Hepatocyte (in vitro differentiated cells): ENCODE data around the gene LMX1A. TPM values are rescaled to one million over a fixed set of nuclear protein-coding genes. Genes with fewer than 3 reads are reported as not detected.

Source experiments
- DNase-seq: peaks from one replicate; pipeline ENCODE4 v3.0.0-alpha.2; 2016; ENCODE audit warnings: low spot score
- H2AFZ ChIP-seq: fragments of 200-600 bp; sonication (generic); 2 replicates; pipeline ENCODE4 v1.6.0; 2016; ENCODE audit warnings: antibody characterized with exemption, mild to moderate bottlenecking
- H3K27ac ChIP-seq: fragments of 200-600 bp; sonication (generic); 2 replicates; pipeline ENCODE4 v1.5.1; 2016; ENCODE audit warnings: mild to moderate bottlenecking
- H3K27me3 ChIP-seq: fragments of 200-600 bp; sonication (generic); 2 replicates; pipeline ENCODE4 v1.6.1; 2016
- H3K36me3 ChIP-seq: fragments of 200-600 bp; sonication (generic); replicated peaks from 2 replicates; pipeline ENCODE4 v1.5.1; 2016; ENCODE audit warnings: low read depth; ENCODE audit not compliant: insufficient read depth
- H3K4me1 ChIP-seq: fragments of 200-600 bp; sonication (generic); 2 replicates; pipeline ENCODE4 v1.5.1; 2016; ENCODE audit warnings: mild to moderate bottlenecking, moderate library complexity; ENCODE audit not compliant: insufficient read depth
- H3K4me2 ChIP-seq: fragments of 200-600 bp; sonication (generic); 2 replicates; pipeline ENCODE4 v1.6.0; 2016
- H3K4me3 ChIP-seq: fragments of 200-600 bp; sonication (generic); 2 replicates; pipeline ENCODE4 v1.5.1; 2016; ENCODE audit warnings: mild to moderate bottlenecking
- H3K79me2 ChIP-seq: fragments of 200-600 bp; sonication (generic); 2 replicates; pipeline ENCODE4 v1.6.0; 2017; ENCODE audit warnings: mild to moderate bottlenecking
- H3K9me2 ChIP-seq: fragments of 200-600 bp; sonication (generic); replicated peaks from 2 replicates; pipeline ENCODE4 v1.6.0; 2017; ENCODE audit warnings: mild to moderate bottlenecking; ENCODE audit not compliant: insufficient read depth
- H3K9me3 ChIP-seq: fragments of 200-600 bp; sonication (generic); 2 replicates; pipeline ENCODE4 v1.5.1; 2016; ENCODE audit warnings: low read depth, mild to moderate bottlenecking
- H4K20me1 ChIP-seq: fragments of 200-600 bp; sonication (generic); 2 replicates; pipeline ENCODE4 v1.6.0; 2016; ENCODE audit warnings: mild to moderate bottlenecking; ENCODE audit not compliant: insufficient read depth, poor library complexity, severe bottlenecking
- CTCF ChIP-seq: fragments of 200-600 bp; sonication (generic); IDR thresholded peaks from 2 replicates; pipeline ENCODE4 v1.5.1; 2016; ENCODE audit warnings: antibody characterized with exemption, mild to moderate bottlenecking; ENCODE audit not compliant: poor library complexity
- EZH2 ChIP-seq: fragments of 200-600 bp; sonication (generic); IDR thresholded peaks from 2 replicates; pipeline ENCODE4 v1.6.1; 2016; ENCODE audit warnings: antibody characterized with exemption, mild to moderate bottlenecking, borderline replicate concordance
- EZH2phosphoT487 ChIP-seq: fragments of 200-600 bp; sonication (generic); IDR thresholded peaks from one replicate; pipeline ENCODE4 v1.6.1; 2018; ENCODE audit warnings: antibody characterized with exemption, mild to moderate bottlenecking, low read depth, moderate library complexity; ENCODE audit not compliant: unreplicated experiment, severe bottlenecking
- WGBS: methylation state at CpG from one replicate; pipeline ENCODE4 v1.1.6; 2016; ENCODE audit warnings: low lambda C conversion rate; ENCODE audit errors: missing lambda C conversion rate; 5-methylcytosine and 5-hydroxymethylcytosine counted together
- polyA plus RNA-seq: library from polyadenylated mRNA; unstranded; fragments of >200 nt; fragmentation: Nextera tagmentation; extraction: Ambion mirVana; gene quantifications from 2 replicates; pipeline ENCODE4 v1.2.1, GENCODE V29; 2016
- total RNA-seq: library from RNA; depleted of rRNA; stranded (reverse); fragments of >200 nt; gene quantifications from 2 replicates; pipeline ENCODE4 v1.2.3, GENCODE V29; 2014

The LMX1A gene
- total and polyA plus RNA-seq, 2 experiments from 2014 or later = not detected

GRCh38 chr1:165248969-165249571, 107.4 kb downstream of the LMX1A start:
- no peak for TF ChIP-seq EZH2phosphoT487
- no peak for TF ChIP-seq EZH2
- TF ChIP-seq CTCF = no peak
- no peaks in the 10 kb centered on the region for H3K9me3 ChIP-seq
- DNase-seq = peak; percentile 21
- H3K36me3 ChIP-seq = no peaks in the 10 kb centered on the region
- H3K9me2 ChIP-seq = no peaks in the 10 kb centered on the region
- 67% methylated on average over 5 of the region's 5 CpGs for WGBS
- H3K4me1 ChIP-seq = no peaks in the 10 kb centered on the region
- H3K27ac ChIP-seq = no peak overlapping the region
- no peak overlapping the region for H3K4me2 ChIP-seq
- H3K27me3 ChIP-seq = no peaks in the 10 kb centered on the region
- no peaks in the 10 kb centered on the region for H3K79me2 ChIP-seq
- H2AFZ ChIP-seq = no peak overlapping the region
- no peaks in the 10 kb centered on the region for H4K20me1 ChIP-seq
- H3K4me3 ChIP-seq = no peak overlapping the region

GRCh38 chr1:165241952-165242351, 114.6 kb downstream of the LMX1A start:
- Histone ChIP-seq H3K27me3 (peaks cover 33% of the 10 kb centered on the region), H3K4me2 (no peak overlapping the region), H3K9me2 (no peaks in the 10 kb centered on the region), H2AFZ (no peak overlapping the region), H3K36me3 (no peaks in the 10 kb centered on the region), H4K20me1 (no peaks in the 10 kb centered on the region), H3K9me3 (no peaks in the 10 kb centered on the region), H3K4me3 (no peak overlapping the region), H3K4me1 (no peaks in the 10 kb centered on the region), H3K79me2 (no peaks in the 10 kb centered on the region), H3K27ac (no peak overlapping the region)
- DNase-seq = no peak
- WGBS = 65% methylated on average over 4 of the region's 4 CpGs
- no peak for TF ChIP-seq CTCF
- no peak for TF ChIP-seq EZH2
- TF ChIP-seq EZH2phosphoT487 = no peak

- H3K9me3 ChIP-seq = no peaks in the 10 kb centered on the region
- no peak overlapping the region for H3K27ac ChIP-seq
- DNase-seq = no peak
- 80% methylated on average over 2 of the region's 2 CpGs for WGBS
- H3K27me3 ChIP-seq = peaks cover 39% of the 10 kb centered on the region
- TF ChIP-seq EZH2phosphoT487 (no peak), EZH2 (no peak), CTCF (no peak)
- H2AFZ ChIP-seq = no peak overlapping the region
- H3K79me2 ChIP-seq = no peaks in the 10 kb centered on the region
- H3K9me2 ChIP-seq = no peaks in the 10 kb centered on the region
- H3K4me1 ChIP-seq = no peaks in the 10 kb centered on the region
- no peak overlapping the region for H3K4me3 ChIP-seq
- H4K20me1 ChIP-seq = no peaks in the 10 kb centered on the region
- no peak overlapping the region for H3K4me2 ChIP-seq
- H3K36me3 ChIP-seq = no peaks in the 10 kb centered on the region
These were observed 115.2 kb downstream of the LMX1A start for GRCh38 chr1:165241321-165241720.
